ENCODE measurements around the gene COL20A1.

- TF ChIP-seq, protein P1, sequence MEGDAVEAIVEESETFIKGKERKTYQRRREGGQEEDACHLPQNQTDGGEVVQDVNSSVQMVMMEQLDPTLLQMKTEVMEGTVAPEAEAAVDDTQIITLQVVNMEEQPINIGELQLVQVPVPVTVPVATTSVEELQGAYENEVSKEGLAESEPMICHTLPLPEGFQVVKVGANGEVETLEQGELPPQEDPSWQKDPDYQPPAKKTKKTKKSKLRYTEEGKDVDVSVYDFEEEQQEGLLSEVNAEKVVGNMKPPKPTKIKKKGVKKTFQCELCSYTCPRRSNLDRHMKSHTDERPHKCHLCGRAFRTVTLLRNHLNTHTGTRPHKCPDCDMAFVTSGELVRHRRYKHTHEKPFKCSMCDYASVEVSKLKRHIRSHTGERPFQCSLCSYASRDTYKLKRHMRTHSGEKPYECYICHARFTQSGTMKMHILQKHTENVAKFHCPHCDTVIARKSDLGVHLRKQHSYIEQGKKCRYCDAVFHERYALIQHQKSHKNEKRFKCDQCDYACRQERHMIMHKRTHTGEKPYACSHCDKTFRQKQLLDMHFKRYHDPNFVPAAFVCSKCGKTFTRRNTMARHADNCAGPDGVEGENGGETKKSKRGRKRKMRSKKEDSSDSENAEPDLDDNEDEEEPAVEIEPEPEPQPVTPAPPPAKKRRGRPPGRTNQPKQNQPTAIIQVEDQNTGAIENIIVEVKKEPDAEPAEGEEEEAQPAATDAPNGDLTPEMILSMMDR (IDR thresholded peaks at IDR 0.05) = no peak
- TF ChIP-seq POLR2A (IDR thresholded peaks at IDR 0.05; ENCODE audit: low read depth) = no peak
- TF ChIP-seq EP300 (IDR thresholded peaks at IDR 0.05) = no peak
Measured at GRCh38 chr20:63252284-63252711, 40.7 kb upstream of the COL20A1 start.

All from esophagus muscularis mucosa (tissue), 4 donors.